ENCODE results near the gene RTP3.
A peak's percentile ranks its signal among the peaks of the same experiment; 100 is the strongest.
"Not testable (repeated sequence)": the region's sequence is repeated elsewhere in the genome, so short reads cannot be mapped to it uniquely, and the experiment has no call there.

Gene RTP3

GRCh38 chr3:46491089-46492070 is 6.4 kb upstream of the RTP3 start:
- DNase-seq (ENCODE audit: low spot score) = no peak

- no peak for DNase-seq (ENCODE audit: low spot score)
Measured at GRCh38 chr3:46492890-46493547, 4.8 kb upstream of the RTP3 start.

GRCh38 chr3:46494491-46494890 is 3.3 kb upstream of the RTP3 start:
- not testable (repeated sequence) for DNase-seq (ENCODE audit: low spot score)

- no peak for DNase-seq (ENCODE audit: low spot score)
Measured at GRCh38 chr3:46495901-46496456, 1.8 kb upstream of the RTP3 start.

GRCh38 chr3:46496746-46497555 is 825 bp upstream of the RTP3 start:
- peak; percentile 21 for DNase-seq (ENCODE audit: low spot score)

GRCh38 chr3:46498916-46499519 is 1.2 kb downstream of the RTP3 start:
- DNase-seq (ENCODE audit: low spot score) = no peak

- no peak for DNase-seq (ENCODE audit: low spot score)
Measured at GRCh38 chr3:46500656-46501635, 3.2 kb downstream of the RTP3 start.

- no peak for DNase-seq (ENCODE audit: low spot score)
Measured at GRCh38 chr3:46501702-46502101, 3.9 kb downstream of the RTP3 start.

- no peak for DNase-seq (ENCODE audit: low spot score)
Measured at GRCh38 chr3:46503200-46503874, 5.6 kb downstream of the RTP3 start.

GRCh38 chr3:46504789-46505188 is 7.0 kb downstream of the RTP3 start:
- DNase-seq (ENCODE audit: low spot score) = no peak

- no peak for DNase-seq (ENCODE audit: low spot score)
Measured at GRCh38 chr3:46505953-46506352, 8.2 kb downstream of the RTP3 start.

- no peak for DNase-seq (ENCODE audit: low spot score)
Measured at GRCh38 chr3:46506526-46506925, 8.8 kb downstream of the RTP3 start.

- no peak for DNase-seq (ENCODE audit: low spot score)
Measured at GRCh38 chr3:46508850-46509591, 11.2 kb downstream of the RTP3 start.

- no peak for DNase-seq (ENCODE audit: low spot score)
Measured at GRCh38 chr3:46509661-46510187, 11.9 kb downstream of the RTP3 start.

- DNase-seq (ENCODE audit: low spot score) = no peak
Measured at GRCh38 chr3:46512191-46512749, 14.5 kb downstream of the RTP3 start.

- no peak for DNase-seq (ENCODE audit: low spot score)
Measured at GRCh38 chr3:46516521-46516920, 18.7 kb downstream of the RTP3 start.

- DNase-seq (ENCODE audit: low spot score) = no peak
Measured at GRCh38 chr3:46517016-46517783, 19.4 kb downstream of the RTP3 start.

- no peak for DNase-seq (ENCODE audit: low spot score)
Measured at GRCh38 chr3:46517784-46518181, 20.0 kb downstream of the RTP3 start.

Measured in cerebellar cortex (tissue), 1 donor.